Kidney glomerular epithelial cell (primary cell): ENCODE results near the gene CDC42.

Experiments used
- DNase-seq: peaks from one replicate; lab custom pipeline; 2025; lab: John Stamatoyannopoulos, UW

Gene CDC42

GRCh38 chr1:22038036-22038435 is 14.5 kb upstream of the CDC42 start:
- no peak for DNase-seq

- DNase-seq, result no peak
Observed at GRCh38 chr1:22039594-22040285, 12.8 kb upstream of the CDC42 start.

GRCh38 chr1:22040286-22040623 is 12.3 kb upstream of the CDC42 start:
- DNase-seq, result no peak

GRCh38 chr1:22041505-22041904 is 11.0 kb upstream of the CDC42 start:
- DNase-seq, result no peak

GRCh38 chr1:22043198-22043769 is 9.2 kb upstream of the CDC42 start:
- no peak for DNase-seq

- DNase-seq, result peak; percentile 4
Observed at GRCh38 chr1:22044690-22045420, 7.7 kb upstream of the CDC42 start.

- no peak for DNase-seq
Observed at GRCh38 chr1:22045604-22046228, 6.8 kb upstream of the CDC42 start.

- no peak for DNase-seq
Observed at GRCh38 chr1:22048351-22049192, 3.9 kb upstream of the CDC42 start.

GRCh38 chr1:22050330-22050729 is 2.2 kb upstream of the CDC42 start:
- no peak for DNase-seq

GRCh38 chr1:22051607-22052114 is 848 bp upstream of the CDC42 start:
- DNase-seq, result no peak

GRCh38 chr1:22053017-22053860 is 730 bp downstream of the CDC42 start:
- peak; percentile 82 for DNase-seq

GRCh38 chr1:22053861-22054770 is 1.6 kb downstream of the CDC42 start:
- DNase-seq, result no peak

- DNase-seq, result no peak
Observed at GRCh38 chr1:22055463-22055862, 3.0 kb downstream of the CDC42 start.

- no peak for DNase-seq
Observed at GRCh38 chr1:22056043-22056442, 3.5 kb downstream of the CDC42 start.

GRCh38 chr1:22056936-22057335 is 4.4 kb downstream of the CDC42 start:
- DNase-seq, result no peak

- DNase-seq, result no peak
Observed at GRCh38 chr1:22057861-22058260, 5.4 kb downstream of the CDC42 start.

GRCh38 chr1:22064751-22065402 is 12.4 kb downstream of the CDC42 start:
- no peak for DNase-seq

GRCh38 chr1:22071511-22071910 is 19.0 kb downstream of the CDC42 start:
- no peak for DNase-seq

GRCh38 chr1:22074803-22075202 is 22.3 kb downstream of the CDC42 start:
- no peak for DNase-seq
